ENCODE measurements around the gene SDS. TPM values are rescaled to one million over a fixed set of nuclear protein-coding genes. Genes with fewer than 3 reads are reported as not detected.
A peak's percentile ranks its signal among the peaks of the same experiment; 100 is the strongest.

SDS gene
- total and polyA plus RNA-seq, 2 of the 8 experiments (the other 6 are each of a cell fraction or from before 2014, with no cell fraction given) = 0.21 TPM; not detected in 1

GRCh38 chr12:113358381-113359132 lies 45.1 kb downstream of the SDS start, which contains the start of gene PLBD2:
PLBD2 (plus strand) TSS chr12:113358587; CDS start chr12:113358601, 14 bp downstream.
- H3K14ac ChIP-seq (ENCODE audit: insufficient read length) = no peak within 1 kb of the TSS
- peaks cover 3 to 9% (median 5%) of the 10 kb centered on the region in 4 experiments for H3K4me1 ChIP-seq (replicated peaks in 1 of 4; ENCODE audit: control insufficient read depth in 3 of 4, insufficient read depth in 4 of 4, low read length in 3 of 4)
- H4K91ac ChIP-seq (replicated peaks; ENCODE audit: insufficient read length, low read length) = no peak within 1 kb of the TSS
- H3K9ac ChIP-seq (replicated peaks in 1 of 4; ENCODE audit: extremely low read depth in 1 of 4, low read depth in 3 of 4, low read length in 3 of 4) = peak within 1 kb of the TSS; percentile 44 to 65 (median 62)
- H2BK120ac ChIP-seq (replicated peaks; ENCODE audit: low read depth, low read length) = no peak within 1 kb of the TSS
- H3K4ac ChIP-seq (replicated peaks; ENCODE audit: insufficient read length, low read depth, low read length) = no peak within 1 kb of the TSS
- peaks cover 7% of the 10 kb centered on the region for H3K23me2 ChIP-seq (ENCODE audit: low read depth, low read length)
- peak within 1 kb of the TSS; percentile 84 for H4K5ac ChIP-seq (ENCODE audit: insufficient read length, low read depth, low read length)
- ChIA-PET POLR2A (ENCODE audit: partially characterized antibody) (interaction anchor here (0.6 to 1.8 kb wide), 4 partner anchors 10 to 112 kb away, joined by 3 to 5 read pairs (median 4); no protein-coding TSS in a partner anchor), CTCF (ENCODE audit: partially characterized antibody) (interaction anchor here (0.7 to 2.3 kb wide), 6 partner anchors 15 to 163 kb away, joined by 3 to 6 read pairs (median 4); no protein-coding TSS in a partner anchor)
- no peak within 1 kb of the TSS; the same call in 1 of the 2 replicates for H2BK12ac ChIP-seq (ENCODE audit: low read depth, low read length)
- H3K18ac ChIP-seq (ENCODE audit: extremely low read depth, low read length) = peak within 1 kb of the TSS; percentile 93
- H3K4me2 ChIP-seq (ENCODE audit: insufficient read depth in 1 of 2, low read depth in 2 of 2, low read length in 2 of 2) = peak within 1 kb of the TSS; percentile 89 to 99
- H2BK5ac ChIP-seq (ENCODE audit: low read depth, low read length) = peak within 1 kb of the TSS; percentile 49; the same call in 1 of the 2 replicates
- H3K4me3 ChIP-seq (ENCODE audit: extremely low read depth in 1 of 4, insufficient read depth in 2 of 4, low read depth in 3 of 4, low read length in 4 of 4) = peak within 1 kb of the TSS; percentile 69 to 91 (median 84)
- no peak within 1 kb of the TSS for H3K27ac ChIP-seq (ENCODE audit: low read depth, low read length)
- no peak within 1 kb of the TSS for H2AK5ac ChIP-seq (ENCODE audit: low read depth, low read length)
- no peaks in the 10 kb centered on the region for H3K27me3 ChIP-seq (replicated peaks in 1 of 4; ENCODE audit: control insufficient read depth in 3 of 4, extremely low read depth in 1 of 4, insufficient read depth in 3 of 4, low read length in 3 of 4)
- H3K23ac ChIP-seq (ENCODE audit: insufficient read length) = no peak within 1 kb of the TSS
- peak within 1 kb of the TSS; percentile 92 for H4K8ac ChIP-seq (ENCODE audit: extremely low read depth, insufficient read depth, low read length)
- WGBS, 2 experiments (ENCODE audit: extremely low coverage in 1 of 2, insufficient coverage in 1 of 2, insufficient read length in 1 of 2, insufficient replicate concordance in 2 of 2, low coverage in 1 of 2, low lambda C conversion rate in 2 of 2, missing lambda C conversion rate in 1 of 2) = 2% methylated on average over 33 of the region's 67 CpGs; no CpG with 5 or more reads in 1 of the 2 experiments
- peaks cover 0 to 8% of the 10 kb centered on the region in 2 experiments; a peak in 2 of 4 replicates for H3K79me2 ChIP-seq (ENCODE audit: control insufficient read depth in 1 of 2, insufficient read depth in 2 of 2, low read length in 2 of 2)
- H2BK20ac ChIP-seq (ENCODE audit: low read length) = no peak within 1 kb of the TSS
- H3K9me3 ChIP-seq (ENCODE audit: insufficient read depth in 2 of 2, low read depth in 1 of 2, low read length in 1 of 2) = no peaks in the 10 kb centered on the region
- DNase-seq (ENCODE audit: low read depth in 1 of 2, low spot score in 2 of 2) (peak; percentile 77 to 94), FAIRE-seq (no peak)
- H2AFZ ChIP-seq (ENCODE audit: low read length) = no peak within 1 kb of the TSS
- H3K36me3 ChIP-seq (ENCODE audit: control insufficient read depth in 2 of 4, insufficient read depth in 4 of 4, low read length in 3 of 4) = no peaks in the 10 kb centered on the region
- peaks cover 5% of the 10 kb centered on the region; the same call in 1 of the 2 replicates for H3K79me1 ChIP-seq (ENCODE audit: low read depth, low read length)
- H2BK15ac ChIP-seq (ENCODE audit: low read length) = no peak within 1 kb of the TSS
- peaks cover 0 to 7% of the 10 kb centered on the region in 2 experiments for H4K20me1 ChIP-seq (replicated peaks in 1 of 2; ENCODE audit: control insufficient read depth in 1 of 2, insufficient read depth in 2 of 2, low read length in 2 of 2)
- H3K56ac ChIP-seq (replicated peaks; ENCODE audit: insufficient read length, low read depth, low read length) = peak within 1 kb of the TSS; percentile 28
- TF ChIP-seq SRF (IDR thresholded peaks at IDR 0.05; ENCODE audit: low read depth, low read length) (no peak), TAF1 (IDR thresholded peaks at IDR 0.05; ENCODE audit: low read depth, low read length) (peak; percentile 74), RAD21 (IDR thresholded peaks at IDR 0.05 in 1 of 2, conservative IDR thresholded peaks at IDR 0.05 in 1 of 2; ENCODE audit: low read depth in 2 of 2, low read length in 2 of 2) (peak; percentile 11 to 20; a peak in 2 of 4 replicates), ZNF274 (IDR thresholded peaks at IDR 0.05; ENCODE audit: borderline replicate concordance, extremely low read depth, low read length) (no peak), HDAC2 (IDR thresholded peaks at IDR 0.05; ENCODE audit: borderline replicate concordance in 1 of 2, low read depth in 2 of 2, low read length in 2 of 2) (0 out of 4 replicates have a peak, but pooled peaks of 1 of the 2 experiments have one; percentile 51), GTF2F1 (IDR thresholded peaks at IDR 0.05; ENCODE audit: borderline replicate concordance, low read depth, low read length) (0 out of 2 replicates have a peak, but pooled peaks have one; percentile 51), RFX5 (IDR thresholded peaks at IDR 0.05; ENCODE audit: borderline replicate concordance, low read depth, low read length) (no peak), CREB1 (IDR thresholded peaks at IDR 0.05) (peak; percentile 91), CBX8 (IDR thresholded peaks at IDR 0.05; ENCODE audit: borderline replicate concordance, low read depth, low read length) (no peak), RBBP5 (IDR thresholded peaks at IDR 0.05; ENCODE audit: borderline replicate concordance, low read depth, low read length) (no peak)
